MM.1S (cell line): ENCODE measurements around the gene SMIM13.

Source experiments
- DNase-seq: peaks from one replicate; pipeline ENCODE4 v3.0.0-alpha.2; 2015
- H2AFZ ChIP-seq: fragments of 300-600 bp; sonication (generic); 2 replicates; pipeline ENCODE4 v1.6.0; 2016; ENCODE audit warnings: antibody characterized with exemption, low read length
- H3F3A ChIP-seq: fragments of 300-600 bp; sonication (generic); 2 replicates; pipeline ENCODE4 v1.6.1; 2016; ENCODE audit warnings: mild to moderate bottlenecking, antibody characterized with exemption, low read length, moderate library complexity, mixed read lengths; ENCODE audit not compliant: insufficient read depth
- H3K27ac ChIP-seq: fragments of 300-600 bp; sonication (generic); 2 replicates; pipeline ENCODE4 v1.5.1; 2016; ENCODE audit warnings: mild to moderate bottlenecking, low read length
- H3K27me3 ChIP-seq: fragments of 300-600 bp; sonication (generic); replicated peaks from 2 replicates; pipeline ENCODE4 v1.6.0; 2016; ENCODE audit warnings: low read length; ENCODE audit not compliant: insufficient read depth
- H3K36me3 ChIP-seq: fragments of 300-600 bp; sonication (generic); replicated peaks from 2 replicates; pipeline ENCODE4 v1.6.1; 2016; ENCODE audit warnings: mild to moderate bottlenecking, low read length, mixed read lengths; ENCODE audit not compliant: insufficient read depth
- H3K4me1 ChIP-seq: fragments of 300-600 bp; sonication (generic); 2 replicates; pipeline ENCODE4 v1.6.1; 2016; ENCODE audit warnings: low read length, mixed read lengths
- H3K4me2 ChIP-seq: fragments of 300-600 bp; sonication (generic); 2 replicates; pipeline ENCODE4 v1.6.0; 2016; ENCODE audit warnings: low read depth, low read length
- H3K4me3 ChIP-seq: fragments of 300-600 bp; sonication (generic); 2 replicates; pipeline ENCODE4 v1.5.1; 2016; ENCODE audit warnings: low read length, mixed read lengths
- H3K79me2 ChIP-seq: fragments of 300-600 bp; sonication (generic); 2 replicates; pipeline ENCODE4 v1.6.1; 2016; ENCODE audit warnings: mixed run types, low read length, mixed read lengths
- H3K9ac ChIP-seq: fragments of 300-600 bp; sonication (generic); 2 replicates; pipeline ENCODE4 v1.6.1; 2016; ENCODE audit warnings: low read length, mixed read lengths
- H3K9me2 ChIP-seq: fragments of 300-600 bp; sonication (generic); replicated peaks from 2 replicates; pipeline ENCODE4 v1.6.1; 2016; ENCODE audit warnings: mild to moderate bottlenecking, low read length, mixed read lengths; ENCODE audit not compliant: insufficient read depth
- H3K9me3 ChIP-seq: fragments of 300-600 bp; sonication (generic); replicated peaks from 2 replicates; pipeline ENCODE4 v1.6.1; 2016; ENCODE audit warnings: mild to moderate bottlenecking, low read length, mixed read lengths; ENCODE audit not compliant: insufficient read depth
- H4K20me1 ChIP-seq: fragments of 300-600 bp; sonication (generic); 2 replicates; pipeline ENCODE4 v1.6.1; 2016; ENCODE audit warnings: mild to moderate bottlenecking, low read length, moderate library complexity, mixed read lengths; ENCODE audit not compliant: insufficient read depth
- CTCF ChIP-seq: fragments of 300-600 bp; sonication (generic); IDR thresholded peaks from 2 replicates; pipeline ENCODE4 v1.5.1; 2016; ENCODE audit warnings: antibody characterized with exemption, low read length, mixed read lengths
- EZH2 ChIP-seq: fragments of 300-600 bp; sonication (generic); optimal IDR thresholded peaks from 2 replicates; pipeline ENCODE3; 2017; ENCODE audit warnings: low read depth, mild to moderate bottlenecking, antibody characterized with exemption, low read length, mixed read lengths
- EZH2phosphoT487 ChIP-seq: fragments of 300-600 bp; sonication (generic); IDR thresholded peaks from 2 replicates; pipeline ENCODE4 v1.6.1; 2018; ENCODE audit warnings: antibody characterized with exemption, low read length

SMIM13 gene

DNA sequence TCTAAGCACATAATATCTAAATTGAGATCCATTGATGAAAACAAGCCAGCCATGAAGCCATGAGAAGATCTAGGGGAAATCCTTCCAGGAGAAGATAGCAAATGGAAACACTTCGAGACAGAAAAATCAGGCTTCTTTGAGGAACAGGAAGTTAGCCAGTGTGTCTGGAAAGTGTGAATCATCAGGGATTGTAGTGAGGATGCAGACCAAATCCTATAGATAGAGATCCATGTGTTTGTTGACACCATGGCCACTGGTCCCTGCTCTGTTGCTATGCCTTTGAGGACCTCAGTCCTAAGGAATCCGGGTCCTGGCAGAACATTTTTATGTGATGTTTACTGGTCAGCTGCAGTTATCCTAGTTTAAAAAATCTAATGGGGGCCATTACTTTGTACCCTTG is 42.9 kb upstream of the SMIM13 start:
- Histone ChIP-seq H4K20me1 (no peaks in the 10 kb centered on the region), H3K4me2 (no peak overlapping the region), H3K36me3 (no peaks in the 10 kb centered on the region), H3K27ac (no peak overlapping the region), H3K9me2 (no peaks in the 10 kb centered on the region), H3K4me1 (no peaks in the 10 kb centered on the region), H3K4me3 (no peak overlapping the region), H3K27me3 (no peaks in the 10 kb centered on the region), H3K9me3 (no peaks in the 10 kb centered on the region), H3K9ac (no peak overlapping the region), H3F3A (no peaks in the 10 kb centered on the region), H2AFZ (no peak overlapping the region), H3K79me2 (no peaks in the 10 kb centered on the region)
- no peak for DNase-seq
- TF ChIP-seq EZH2 (no peak), EZH2phosphoT487 (no peak), CTCF (no peak)

DNA sequence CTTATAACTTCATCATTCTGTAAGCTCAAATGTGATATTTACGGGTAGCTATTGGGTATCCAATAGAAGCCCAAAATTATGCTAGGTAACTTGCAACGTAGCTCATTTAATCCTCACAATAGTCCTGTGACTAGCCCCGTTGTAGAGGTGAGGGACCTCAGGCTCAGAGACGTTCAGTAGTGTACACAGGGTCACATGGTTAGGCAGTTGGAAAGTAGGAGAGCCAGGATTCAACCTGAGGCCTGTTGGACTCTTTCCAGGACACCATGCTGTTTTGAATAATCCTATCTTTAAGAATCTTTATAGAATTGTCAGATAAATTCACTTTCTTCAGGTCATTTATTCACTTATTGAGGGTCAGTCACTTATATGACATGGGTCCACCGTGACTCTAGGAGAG is 40.3 kb upstream of the SMIM13 start:
- Histone ChIP-seq H2AFZ (no peak overlapping the region), H3K27ac (no peak overlapping the region), H3F3A (no peaks in the 10 kb centered on the region), H3K9me2 (no peaks in the 10 kb centered on the region), H3K36me3 (no peaks in the 10 kb centered on the region), H3K4me1 (no peaks in the 10 kb centered on the region), H3K4me3 (no peak overlapping the region), H3K27me3 (no peaks in the 10 kb centered on the region), H3K79me2 (no peaks in the 10 kb centered on the region), H3K9ac (no peak overlapping the region), H4K20me1 (no peaks in the 10 kb centered on the region), H3K9me3 (no peaks in the 10 kb centered on the region), H3K4me2 (no peak overlapping the region)
- TF ChIP-seq EZH2phosphoT487 (no peak), CTCF (no peak), EZH2 (no peak)
- no peak for DNase-seq

- no peak overlapping the region for H3K9ac ChIP-seq
- H3K36me3 ChIP-seq = no peaks in the 10 kb centered on the region
- H4K20me1 ChIP-seq = no peaks in the 10 kb centered on the region
- H3K79me2 ChIP-seq = no peaks in the 10 kb centered on the region
- no peak overlapping the region for H2AFZ ChIP-seq
- no peaks in the 10 kb centered on the region for H3K27me3 ChIP-seq
- H3K9me2 ChIP-seq = no peaks in the 10 kb centered on the region
- no peak overlapping the region for H3K4me3 ChIP-seq
- DNase-seq = no peak
- H3K4me2 ChIP-seq = no peak overlapping the region
- no peaks in the 10 kb centered on the region for H3K4me1 ChIP-seq
- no peaks in the 10 kb centered on the region for H3F3A ChIP-seq
- H3K9me3 ChIP-seq = no peaks in the 10 kb centered on the region
- TF ChIP-seq CTCF = no peak
- TF ChIP-seq EZH2 = no peak
- TF ChIP-seq EZH2phosphoT487 = no peak
- no peak overlapping the region for H3K27ac ChIP-seq
Observed at GRCh38 chr6:11054722-11055121, 38.9 kb upstream of the SMIM13 start.
